Stimulated activated CD8-positive, alpha-beta memory T cell treated with anti-CD3 and anti-CD28 coated beads, Interleukin-7, amount 100 ng/mL, for 48 hours (primary cell): ENCODE measurements around the gene STT3B.

Experiments
- DNase-seq, 2 donors: peaks; one replicate each; pipeline ENCODE4 v3.0.0-alpha.2; 2020; ENCODE audit warnings: low read depth in 1 of 2; ENCODE audit errors: extremely low read depth in 1 of 2

Gene STT3B

DNA sequence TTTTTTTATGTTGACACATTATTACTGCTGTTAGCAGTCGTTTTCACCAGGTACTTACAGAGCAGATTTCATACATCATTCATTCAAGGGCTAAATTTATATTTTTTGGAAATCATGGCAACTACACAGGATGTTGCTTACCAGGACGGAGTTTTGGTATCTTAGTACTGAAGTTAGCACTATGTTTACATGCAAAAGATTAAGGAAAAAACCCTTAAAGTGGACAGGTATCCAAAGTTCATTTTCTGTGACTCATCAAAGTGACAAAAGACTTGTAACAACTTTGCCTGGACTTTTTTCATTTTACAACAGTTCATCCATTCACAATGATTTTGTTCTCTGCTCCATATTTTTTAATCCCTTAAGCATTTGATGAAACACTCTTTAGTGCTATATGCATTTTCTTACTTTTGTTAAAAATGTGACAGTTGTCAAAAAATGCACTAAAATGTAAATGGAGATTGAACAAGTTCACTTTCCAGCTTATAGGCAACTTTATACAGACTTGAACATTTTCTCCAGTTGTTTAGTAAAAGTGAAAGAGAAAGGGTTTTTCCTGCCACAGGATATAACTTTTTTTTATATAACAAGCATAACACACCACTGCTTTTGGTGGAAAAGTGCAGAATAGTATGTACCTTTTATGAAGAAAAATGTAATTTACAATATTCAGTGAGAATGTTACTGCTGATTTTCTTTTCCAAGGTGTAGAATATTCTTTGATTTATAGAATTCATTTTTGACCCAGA lies 104.1 kb downstream of the STT3B start:
- no peak for DNase-seq

DNA sequence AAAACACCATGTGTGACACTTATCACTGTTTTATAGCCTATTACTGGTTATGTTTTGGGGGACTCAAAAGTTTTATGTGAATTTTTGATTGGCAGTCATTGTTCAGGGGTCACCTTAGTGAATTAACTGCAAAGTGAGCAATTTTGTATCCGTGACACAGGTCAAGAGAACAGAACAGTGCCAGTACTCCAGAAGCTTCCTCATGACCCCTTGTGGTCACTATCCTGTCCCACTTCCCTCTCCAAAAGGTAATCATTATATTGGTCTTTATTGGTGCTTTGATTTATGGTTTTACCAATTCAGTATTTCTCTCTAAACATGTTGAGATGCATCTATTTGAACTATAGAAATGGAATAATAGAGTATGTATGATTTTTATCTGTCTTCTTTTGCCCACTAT lies 107.1 kb downstream of the STT3B start:
- no peak for DNase-seq

- no peak for DNase-seq
Observed at GRCh38 chr3:31645256-31645655, 112.5 kb downstream of the STT3B start.

DNA sequence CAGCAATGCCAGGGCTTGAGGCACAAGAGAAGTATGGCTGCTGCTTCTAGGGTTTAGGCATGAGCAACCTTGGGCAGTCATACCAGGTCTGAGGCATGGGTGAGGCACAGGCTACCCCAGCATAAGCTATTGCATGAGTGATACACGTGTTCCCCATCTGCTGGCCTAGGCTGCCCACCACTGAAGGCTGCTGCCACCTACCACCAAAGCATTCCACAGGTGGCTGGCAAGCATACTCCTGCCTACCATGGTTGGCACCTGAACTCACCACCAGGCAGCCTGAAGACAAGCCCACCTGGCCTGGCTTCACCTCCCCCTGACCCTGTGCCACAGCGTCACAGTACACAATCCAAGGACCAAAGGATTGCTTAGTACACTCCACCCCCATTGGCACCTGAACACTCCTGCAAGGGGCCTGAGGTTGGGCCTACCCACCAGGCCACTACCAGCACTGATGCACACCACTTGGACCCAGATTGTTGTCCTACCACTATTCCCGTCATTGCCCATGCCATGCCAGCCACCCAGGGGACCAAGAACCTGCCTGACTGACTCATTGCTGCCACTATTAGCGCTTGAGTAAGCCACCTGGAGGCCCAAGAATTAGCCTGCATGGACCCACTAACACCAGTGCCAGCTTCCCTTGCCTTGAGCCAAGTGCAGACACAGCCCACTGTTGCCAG lies 115.7 kb downstream of the STT3B start:
- DNase-seq, result no peak

DNA sequence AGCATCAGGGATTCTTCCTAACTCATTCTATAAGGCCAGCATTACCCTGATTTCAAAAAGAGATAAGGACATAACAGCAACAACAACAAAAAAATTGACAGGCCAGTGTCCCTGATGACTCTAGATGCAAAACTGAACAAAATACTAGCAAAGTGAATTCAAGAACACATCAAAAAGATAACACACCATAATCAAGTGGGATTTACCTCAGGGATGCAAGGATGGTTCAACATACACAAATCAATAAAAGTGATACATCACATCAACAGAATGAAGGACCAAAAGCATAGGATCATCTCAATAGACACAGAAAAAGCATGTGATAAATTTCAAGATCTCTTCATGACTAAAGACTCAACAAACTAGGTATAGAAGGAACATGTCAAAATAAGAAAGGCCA lies 119.6 kb downstream of the STT3B start:
- no peak for DNase-seq

DNA sequence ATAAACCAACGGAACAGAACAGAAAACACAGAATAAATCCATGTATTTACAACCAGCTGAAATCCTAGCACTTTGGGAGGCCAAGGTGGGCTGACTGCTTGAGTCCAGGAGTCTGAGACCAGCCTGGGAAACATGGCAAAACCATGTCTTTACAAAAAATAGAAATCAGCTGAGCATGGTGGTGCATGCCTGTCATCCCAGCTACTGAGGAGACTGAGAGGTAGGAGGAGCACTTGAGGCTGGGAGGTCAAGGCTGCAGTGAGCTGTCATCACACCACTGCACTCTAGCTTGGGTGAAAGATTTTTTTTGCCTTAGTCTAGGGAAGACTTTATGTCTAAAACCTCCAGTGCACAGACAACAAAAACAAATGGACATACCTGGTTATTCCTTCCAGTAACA lies 120.7 kb downstream of the STT3B start:
- no peak for DNase-seq

- DNase-seq, result no peak
Observed at GRCh38 chr3:31654998-31655397, 122.3 kb downstream of the STT3B start.

DNA sequence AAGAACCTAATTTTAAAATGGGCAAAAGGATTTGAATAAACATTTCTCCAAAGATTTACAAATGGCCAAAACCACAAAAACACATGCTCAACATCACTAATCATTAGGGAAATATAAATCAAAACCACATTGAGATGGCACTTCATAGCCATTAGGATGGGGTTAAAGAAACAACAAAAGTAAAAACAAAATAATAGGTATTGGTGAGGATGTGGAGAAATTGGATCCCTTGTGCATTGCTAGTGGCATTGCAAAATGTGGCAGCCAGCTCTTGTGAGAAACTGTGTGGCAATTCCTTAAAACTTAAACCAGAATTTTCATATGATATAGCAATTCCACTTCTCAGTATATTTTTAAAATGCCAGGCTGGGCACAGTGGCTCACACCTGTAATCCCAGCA lies 126.5 kb downstream of the STT3B start:
- no peak for DNase-seq

- no peak for DNase-seq
Observed at GRCh38 chr3:31661286-31661685, 128.6 kb downstream of the STT3B start.

GRCh38 chr3:31661993-31662670 lies 129.4 kb downstream of the STT3B start:
- DNase-seq, result no peak

- no peak for DNase-seq
Observed at GRCh38 chr3:31664031-31664430, 131.3 kb downstream of the STT3B start.

DNA sequence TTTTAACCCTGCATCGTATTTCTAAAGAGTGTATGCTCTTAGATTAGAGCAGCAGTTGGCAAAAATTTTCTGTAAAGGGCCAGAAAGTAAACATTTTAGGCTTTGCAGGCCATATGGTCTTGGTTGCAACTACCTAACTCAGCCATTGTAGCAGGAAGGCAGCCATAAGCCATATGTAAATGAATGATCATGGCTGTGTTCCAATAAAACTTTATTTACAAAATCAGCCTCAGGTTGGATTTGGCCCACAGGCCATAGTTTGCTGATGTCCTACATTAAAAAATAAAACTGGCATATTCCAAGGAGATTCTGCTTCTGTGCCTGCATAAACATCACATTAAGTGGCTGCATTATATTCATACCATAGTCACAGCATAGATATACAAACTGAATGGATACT lies 134.9 kb downstream of the STT3B start:
- DNase-seq, result no peak

- DNase-seq, result no peak
Observed at GRCh38 chr3:31668242-31668641, 135.5 kb downstream of the STT3B start.

DNA sequence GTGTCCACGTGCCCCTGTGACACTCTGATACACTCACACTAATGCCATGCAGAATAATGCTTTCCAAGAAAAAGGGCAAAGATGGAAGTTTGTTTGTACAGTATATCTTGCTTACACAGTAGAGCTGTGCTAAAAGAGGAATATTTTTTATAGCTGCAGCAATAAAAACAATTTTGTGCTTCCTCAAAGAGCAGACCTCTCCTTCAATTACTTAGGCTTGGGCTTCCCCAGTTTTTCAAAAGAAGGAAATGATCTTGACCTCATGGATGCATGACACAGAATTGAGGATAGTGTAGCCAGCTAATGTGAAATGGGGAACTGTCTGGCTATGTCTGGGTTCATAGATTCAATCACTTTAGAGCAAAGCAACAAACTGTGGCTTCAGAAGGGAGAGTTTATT lies 137.4 kb downstream of the STT3B start:
- DNase-seq, result no peak

DNA sequence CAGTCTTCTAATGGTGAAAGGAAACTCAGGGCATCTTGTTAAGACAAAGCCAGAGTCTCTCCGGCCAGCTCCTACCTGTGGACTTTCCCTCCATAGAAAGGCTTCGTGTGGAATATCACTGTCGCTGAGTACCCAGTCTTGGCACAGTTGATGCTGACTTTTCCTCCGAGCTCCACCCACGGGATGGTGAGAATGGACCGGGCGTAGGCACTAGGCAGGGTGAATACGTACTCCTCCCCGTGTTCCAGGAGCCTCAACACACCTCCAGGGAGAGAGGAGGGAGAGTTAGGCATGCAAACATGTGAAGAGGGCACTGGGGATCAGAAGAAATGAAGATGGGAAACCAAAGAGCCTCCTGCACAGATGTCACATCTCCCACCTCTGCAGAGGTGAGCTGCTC lies 138.0 kb downstream of the STT3B start:
- no peak for DNase-seq

DNA sequence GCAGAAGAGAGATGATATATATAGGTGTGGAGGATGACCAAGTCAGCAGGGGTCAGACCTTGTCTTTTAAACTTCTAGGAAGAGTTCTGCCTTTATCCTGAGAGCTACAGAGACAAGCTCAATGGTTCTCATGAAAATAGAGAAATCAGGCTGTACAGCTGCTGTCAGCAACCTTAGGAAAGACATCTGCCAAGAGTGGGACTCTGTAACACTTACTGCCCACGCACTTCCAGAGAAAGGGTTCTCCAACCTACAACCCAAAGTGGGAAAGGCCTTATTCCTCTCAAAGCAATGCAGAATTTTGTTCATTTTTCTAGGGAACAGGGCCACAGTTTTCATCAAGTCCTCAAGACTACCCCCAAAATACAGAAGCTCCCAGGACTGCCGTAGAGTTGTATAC lies 138.7 kb downstream of the STT3B start:
- no peak for DNase-seq

- no peak for DNase-seq
Observed at GRCh38 chr3:31671976-31672375, 139.3 kb downstream of the STT3B start.

GRCh38 chr3:31673950-31674349 lies 141.2 kb downstream of the STT3B start:
- DNase-seq, result no peak

GRCh38 chr3:31676556-31676955 lies 143.8 kb downstream of the STT3B start:
- DNase-seq, result no peak

DNA sequence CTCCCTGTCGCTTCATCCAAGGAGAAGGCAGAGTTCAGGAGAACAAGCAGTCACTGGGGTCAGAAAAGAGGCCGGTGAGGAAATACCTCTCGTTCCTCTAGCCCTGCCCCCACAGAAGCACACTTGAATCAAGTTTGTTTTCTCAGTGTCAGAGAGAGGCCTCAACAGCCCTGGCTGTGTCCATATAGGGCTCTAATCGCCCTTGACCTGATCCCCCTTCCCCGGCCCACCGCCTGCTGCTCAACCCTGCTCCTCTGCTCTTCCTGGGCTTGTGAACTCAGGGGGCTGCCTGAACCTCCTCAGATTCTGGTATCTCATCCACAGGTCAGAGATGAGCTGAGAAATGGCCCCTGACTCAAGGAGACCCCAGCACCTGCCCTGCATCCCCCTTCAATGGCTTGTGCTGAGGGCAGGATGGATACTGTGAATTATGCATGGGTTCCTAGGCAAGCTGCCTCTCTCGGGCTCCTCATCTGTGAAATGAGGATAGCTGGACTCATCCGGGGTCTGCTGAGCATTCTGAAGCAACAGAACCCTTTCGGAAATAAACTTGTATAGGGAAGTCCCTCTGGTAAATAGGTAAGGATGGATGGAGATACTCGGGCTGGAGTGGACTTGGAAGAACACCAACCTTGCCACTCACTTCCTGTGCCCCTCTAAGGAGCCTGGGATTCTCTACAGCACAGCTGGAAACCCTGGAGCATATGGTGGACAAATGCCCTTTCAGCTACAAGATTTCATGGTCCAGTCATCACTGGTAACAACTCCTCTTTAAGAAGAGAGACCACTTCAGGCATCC lies 147.5 kb downstream of the STT3B start:
- no peak for DNase-seq
